GM18511 (cell line): ENCODE results near the gene ULK4.
"Not testable (repeated sequence)": the region's sequence is repeated elsewhere in the genome, so short reads cannot be mapped to it uniquely, and the experiment has no call there.

ENCODE experiments used
- ATAC-seq: cut with Tn5 transposase; IDR thresholded peaks from one replicate; pipeline ENCODE4 v1.9.1; 2021; ENCODE audit warnings: mild to moderate bottlenecking, moderate library complexity; ENCODE audit not compliant: unreplicated experiment

Gene ULK4

GRCh38 chr3:41456162-41456561 lies 505.7 kb downstream of the ULK4 start:
- no peak for ATAC-seq

DNA sequence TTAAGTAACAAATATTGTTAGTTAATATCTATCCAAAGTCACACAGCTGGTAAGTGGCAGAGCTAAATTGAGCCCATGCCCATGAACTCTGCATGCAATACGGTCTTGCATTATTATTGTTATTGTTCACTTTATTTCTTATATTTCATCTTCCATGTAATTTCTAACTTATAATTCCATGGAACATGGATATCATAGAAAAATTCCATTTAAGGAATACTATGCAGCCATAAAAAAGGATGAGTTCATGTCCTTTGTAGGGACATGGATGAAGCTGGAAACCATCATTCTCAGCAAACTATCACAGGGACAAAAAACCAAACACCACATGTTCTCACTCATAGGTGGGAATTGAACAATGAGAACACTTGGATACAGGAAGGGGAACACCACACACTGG lies 508.3 kb downstream of the ULK4 start:
- ATAC-seq = not testable (repeated sequence)

DNA sequence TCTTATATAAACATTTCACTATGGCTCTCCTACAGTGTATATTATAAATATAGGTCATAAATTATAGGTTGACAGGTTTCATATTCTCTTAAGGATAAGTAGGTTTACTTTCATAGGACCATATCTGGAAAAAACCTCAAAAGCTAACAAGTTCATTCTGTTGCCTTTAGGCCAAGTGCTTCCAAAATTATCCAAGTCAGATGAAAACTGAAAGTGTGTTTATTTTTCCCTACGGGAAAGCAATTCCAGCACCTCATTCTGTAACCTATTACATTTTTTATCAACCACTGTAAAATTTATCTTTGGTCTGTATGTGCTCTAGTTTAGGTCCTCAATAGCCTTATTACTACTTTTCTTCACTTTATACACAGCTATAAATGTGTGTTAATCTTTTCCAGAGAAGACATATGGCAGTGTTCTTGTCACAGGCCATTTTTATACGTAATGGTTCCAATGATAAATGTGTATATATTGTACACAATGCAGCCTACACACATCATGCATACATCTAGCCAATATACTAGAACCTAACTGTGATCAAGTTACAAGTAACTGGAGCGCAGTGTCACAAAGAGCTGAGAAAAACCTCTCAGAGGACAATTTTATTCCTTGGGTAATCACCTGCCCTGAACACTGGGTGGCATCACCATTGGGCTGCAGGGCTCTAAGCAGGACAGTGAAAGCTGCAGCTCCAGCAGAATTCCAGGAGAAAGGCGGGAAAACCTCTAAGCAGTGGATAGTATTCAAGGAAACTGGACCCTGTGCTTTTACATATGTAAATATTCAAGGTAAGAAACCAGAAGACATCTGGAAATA lies 511.3 kb downstream of the ULK4 start:
- ATAC-seq = no peak

- ATAC-seq = no peak
Measured at GRCh38 chr3:41448396-41448795, 513.5 kb downstream of the ULK4 start.

DNA sequence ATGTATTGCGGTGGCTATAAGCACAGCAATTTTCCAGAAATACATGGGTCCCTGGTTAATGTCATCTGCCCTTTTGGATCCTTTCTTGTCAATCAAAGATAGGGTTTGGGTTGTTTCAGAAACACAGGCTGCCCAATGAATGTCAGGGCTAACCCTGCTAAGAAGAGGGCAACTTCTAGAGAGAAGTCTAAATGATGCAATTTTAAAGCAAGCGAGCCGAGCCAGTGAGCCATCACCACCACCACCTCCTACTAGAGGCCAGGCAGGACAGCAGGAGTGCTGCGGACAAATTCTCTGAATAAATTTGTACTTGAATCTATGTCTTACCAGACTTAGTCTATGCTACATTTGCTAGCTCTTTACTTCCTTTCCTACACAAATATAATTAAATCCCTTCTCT lies 514.2 kb downstream of the ULK4 start:
- ATAC-seq = no peak

DNA sequence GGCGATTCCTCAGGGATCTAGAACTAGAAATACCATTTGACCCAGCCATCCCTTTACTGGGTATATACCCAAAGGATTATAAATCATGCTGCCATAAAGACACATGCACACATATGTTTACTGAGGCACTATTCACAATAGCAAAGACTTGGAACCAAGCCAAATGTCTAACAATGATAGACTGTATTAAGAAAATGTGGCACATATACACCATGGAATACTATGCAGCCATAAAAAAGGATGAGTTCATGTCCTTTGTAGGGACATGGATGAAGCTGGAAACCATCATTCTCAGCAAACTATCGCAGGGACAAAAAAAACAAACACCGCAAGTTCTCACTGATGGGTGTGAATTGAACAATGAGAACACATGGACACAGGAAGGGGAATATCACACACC lies 515.6 kb downstream of the ULK4 start:
- not testable (repeated sequence) for ATAC-seq

DNA sequence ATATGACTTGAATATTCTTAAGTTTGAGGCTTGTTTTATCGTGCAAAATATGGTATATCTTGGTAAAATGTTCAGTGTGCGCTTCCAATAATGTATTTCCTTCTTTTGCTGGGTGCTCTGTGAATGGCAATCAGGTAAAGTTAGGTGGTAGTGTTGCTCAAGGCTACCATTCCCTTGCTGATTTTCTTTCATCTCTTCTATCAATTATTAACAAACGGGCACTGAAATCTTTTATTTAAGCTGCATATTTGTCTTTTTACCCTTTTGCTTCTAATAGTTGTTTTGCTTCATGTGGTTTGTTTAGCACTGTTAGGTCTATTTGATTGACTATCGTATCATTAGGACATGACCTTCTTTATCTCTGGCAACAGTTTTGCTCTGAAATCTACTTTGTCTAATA lies 520.3 kb downstream of the ULK4 start:
- ATAC-seq = no peak

DNA sequence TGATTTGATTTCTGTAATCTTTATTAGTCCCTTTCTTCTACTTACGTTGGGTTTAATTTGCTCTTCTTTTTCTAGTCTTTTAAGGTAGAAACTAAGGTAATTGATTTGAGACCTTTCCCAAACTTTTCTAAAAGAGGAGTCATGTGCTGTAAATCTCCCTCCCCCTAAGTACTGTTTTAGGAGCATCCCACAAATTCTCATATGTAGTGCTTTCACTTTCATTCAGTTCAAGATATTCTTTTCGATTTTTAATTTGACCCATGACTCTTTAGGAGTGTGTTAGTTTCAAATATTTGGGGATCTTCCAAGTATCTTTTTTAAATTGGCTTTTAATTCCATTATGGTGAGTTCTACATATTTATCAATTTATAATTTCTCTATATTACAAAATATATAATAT lies 520.8 kb downstream of the ULK4 start:
- ATAC-seq = no peak

DNA sequence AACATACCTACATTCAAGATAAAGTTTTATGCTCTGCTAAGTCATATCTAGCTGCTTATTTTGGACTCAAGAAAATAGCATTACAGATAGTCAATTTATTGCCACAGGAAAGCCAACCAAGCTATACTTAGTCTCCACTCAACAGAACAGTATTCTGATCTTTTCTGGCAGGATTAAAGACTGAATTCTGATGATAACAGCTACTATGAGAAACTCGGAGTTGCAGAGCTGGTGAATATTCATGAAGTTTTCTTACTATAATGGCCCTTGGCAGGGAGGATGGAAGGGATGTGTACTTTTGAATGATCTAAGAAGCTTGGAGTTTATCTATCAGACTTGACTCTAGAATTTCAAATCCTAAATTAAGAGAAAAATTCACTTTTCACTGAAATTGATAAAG lies 524.9 kb downstream of the ULK4 start:
- no peak for ATAC-seq

DNA sequence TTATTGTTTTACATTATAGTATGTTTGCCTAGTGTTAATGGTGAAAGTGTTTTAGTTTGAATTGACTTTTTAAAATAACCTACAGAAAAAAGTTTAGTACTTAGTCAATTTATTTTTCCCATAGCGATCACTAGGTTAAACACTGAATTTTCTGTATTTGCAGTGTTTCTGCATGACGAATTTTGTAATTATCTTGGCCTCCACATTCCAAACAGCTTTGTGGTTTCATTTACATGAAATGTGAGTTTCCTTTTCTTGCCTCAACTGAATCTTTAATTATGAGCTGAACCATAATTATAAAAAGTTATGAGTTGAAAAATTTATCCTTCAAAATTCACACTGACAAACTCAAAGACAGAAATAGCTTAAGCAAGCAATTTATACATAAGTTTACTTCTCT lies 527.1 kb downstream of the ULK4 start:
- ATAC-seq = no peak

- no peak for ATAC-seq
Measured at GRCh38 chr3:41431386-41431785, 530.5 kb downstream of the ULK4 start.

GRCh38 chr3:41430886-41431285 lies 531.0 kb downstream of the ULK4 start:
- no peak for ATAC-seq

DNA sequence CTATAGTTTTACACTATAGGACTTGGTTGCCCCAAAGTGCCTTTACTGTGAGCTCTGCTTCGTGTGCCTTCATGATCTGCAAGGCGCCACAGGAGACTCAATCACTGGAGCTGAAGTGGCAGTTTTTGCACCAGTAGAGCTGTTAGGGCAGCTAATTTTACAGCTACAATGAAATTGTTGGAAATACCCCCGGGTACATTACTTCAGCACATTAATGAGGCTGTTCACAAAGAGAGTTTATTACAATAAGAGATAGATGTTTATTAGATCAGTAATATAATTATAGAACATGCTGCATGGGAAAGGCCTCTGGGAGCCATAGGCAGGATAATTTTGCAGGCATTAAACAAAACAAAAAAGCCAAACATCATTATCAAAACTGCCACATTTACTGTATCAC lies 531.5 kb downstream of the ULK4 start:
- no peak for ATAC-seq

DNA sequence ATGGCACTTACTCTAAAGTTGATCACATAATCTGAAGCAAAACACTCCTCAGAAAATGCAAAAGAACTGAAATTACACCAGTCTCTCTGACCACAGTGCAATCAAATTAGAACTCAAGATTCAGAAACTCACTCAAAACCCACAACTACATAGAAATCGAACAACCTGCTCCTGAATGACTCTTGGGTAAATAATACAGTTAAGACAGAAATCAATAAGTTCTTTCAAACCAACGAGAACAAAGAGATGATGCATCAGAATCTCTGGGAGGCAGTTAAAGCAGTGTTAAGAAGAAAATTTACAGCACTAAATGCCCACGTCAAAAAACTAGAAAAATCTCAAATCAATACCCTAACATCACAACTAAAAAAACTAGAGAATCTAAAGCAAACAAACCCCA lies 535.4 kb downstream of the ULK4 start:
- ATAC-seq = no peak

DNA sequence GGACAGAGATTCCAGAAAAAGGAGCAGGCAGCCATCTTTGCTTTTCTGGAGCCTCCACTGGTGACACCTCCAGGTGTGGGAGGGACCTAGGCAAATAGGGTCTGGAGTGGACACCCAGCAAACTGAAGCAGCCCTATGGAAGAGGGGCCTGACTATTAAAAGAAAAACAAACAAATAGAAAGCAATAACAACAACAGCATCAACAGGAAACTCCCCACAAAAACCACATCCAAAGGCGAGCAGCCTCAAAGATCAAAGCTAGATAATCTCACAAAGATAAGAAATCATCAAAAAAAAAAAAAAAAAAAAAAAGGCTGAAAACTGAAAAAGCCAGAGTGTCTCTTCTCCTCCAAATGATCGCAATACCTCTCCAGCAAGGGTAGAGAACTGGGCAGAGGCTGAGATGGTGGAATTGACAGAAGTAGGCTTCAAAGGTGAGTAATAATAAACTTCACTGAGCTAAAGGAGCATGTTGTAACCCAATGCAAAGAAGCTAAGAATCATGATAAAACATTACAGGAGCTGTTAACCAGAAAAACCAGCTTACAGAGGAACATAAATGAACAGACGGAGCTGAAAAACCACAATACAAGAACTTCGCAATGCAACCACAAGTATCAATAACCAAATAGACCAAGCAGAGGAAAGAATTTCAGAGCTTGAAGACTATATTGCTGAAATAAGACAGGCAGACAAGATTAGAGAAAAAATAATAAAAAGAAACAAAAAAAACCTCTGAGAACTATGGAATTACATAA lies 537.2 kb downstream of the ULK4 start:
- ATAC-seq = no peak

DNA sequence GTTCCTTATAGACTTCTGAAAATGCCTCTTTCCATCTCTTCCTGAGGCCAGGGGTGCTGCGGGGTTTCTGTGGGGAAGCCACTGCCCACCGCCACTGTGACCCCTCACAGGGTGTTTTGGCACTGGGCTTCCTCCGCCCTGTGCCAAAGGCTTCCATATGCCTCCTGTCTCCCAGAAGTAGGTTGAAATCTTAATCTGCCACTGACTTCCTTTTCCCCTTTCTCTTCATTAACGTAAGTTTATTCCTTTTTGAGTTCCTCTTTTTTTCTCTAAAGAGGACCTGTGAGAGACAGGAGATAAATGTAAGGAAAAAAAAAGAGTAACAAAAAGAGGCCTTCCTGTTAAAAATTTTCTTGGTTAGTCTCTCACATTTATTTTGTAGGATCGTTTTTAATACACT lies 542.1 kb downstream of the ULK4 start:
- ATAC-seq = no peak

GRCh38 chr3:41418961-41419691 lies 542.8 kb downstream of the ULK4 start:
- no peak for ATAC-seq

DNA sequence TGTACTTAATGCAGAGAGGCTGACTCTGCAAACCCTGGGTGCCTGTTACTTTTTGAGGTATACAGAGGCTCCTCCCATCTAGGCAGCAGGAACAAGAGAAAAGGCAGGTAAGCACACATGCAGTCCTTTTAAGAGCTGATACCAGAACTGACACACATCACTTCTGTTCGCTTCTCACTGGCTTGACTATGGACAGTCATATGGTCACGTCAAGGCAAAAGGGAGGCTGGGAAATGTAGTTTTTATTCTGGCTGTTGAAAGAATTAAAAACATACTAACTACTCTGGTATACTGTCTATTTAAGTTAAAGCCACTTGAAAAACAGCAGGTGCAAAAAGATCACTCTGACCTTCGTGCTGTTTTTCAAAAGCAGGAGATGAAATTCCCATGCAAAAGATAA lies 544.3 kb downstream of the ULK4 start:
- ATAC-seq = no peak

DNA sequence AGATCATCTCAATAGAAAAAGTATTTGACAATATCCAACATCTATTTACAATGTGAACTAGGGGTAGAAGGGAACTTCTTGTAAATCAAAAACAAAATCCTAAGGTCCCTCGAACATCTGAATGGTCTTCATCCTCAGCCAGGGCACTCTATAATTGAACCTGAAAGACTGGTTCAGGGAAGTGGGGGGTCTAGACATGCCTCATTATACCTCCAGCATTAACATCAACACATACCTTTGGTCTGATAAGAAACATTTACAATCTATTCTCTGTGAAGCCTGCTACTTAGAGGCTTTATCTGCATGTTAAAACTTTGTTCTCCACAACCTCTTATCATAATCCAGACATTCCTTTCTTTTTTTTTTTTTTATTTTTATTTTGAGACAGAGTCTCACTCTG lies 550.8 kb downstream of the ULK4 start:
- ATAC-seq = no peak

DNA sequence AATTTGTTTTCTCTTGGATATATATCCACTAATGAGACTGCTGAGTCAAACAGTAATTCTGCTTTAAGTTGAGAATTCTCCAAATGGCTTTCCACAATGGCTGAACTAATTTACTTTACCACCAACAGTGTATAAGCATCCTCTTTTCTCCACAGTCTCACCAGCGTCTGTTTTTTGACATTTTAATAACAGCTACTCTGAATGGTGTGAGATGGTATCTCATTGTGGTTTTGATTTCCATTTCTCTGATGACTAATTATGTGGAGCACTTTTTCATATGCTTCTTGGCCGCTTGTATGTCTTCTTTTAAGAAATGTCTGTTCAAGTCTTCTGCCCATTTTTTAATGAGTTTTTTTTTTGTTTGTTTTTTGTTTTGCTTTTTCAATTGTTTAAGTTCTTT lies 556.4 kb downstream of the ULK4 start:
- ATAC-seq = no peak

- ATAC-seq = no peak
Measured at GRCh38 chr3:41404582-41404981, 557.3 kb downstream of the ULK4 start.

GRCh38 chr3:41394896-41395295 lies 567.0 kb downstream of the ULK4 start:
- no peak for ATAC-seq
